ENCODE data around the gene GALC.
"Not testable (repeated sequence)": the region's sequence is repeated elsewhere in the genome, so short reads cannot be mapped to it uniquely, and the experiment has no call there.

Gene GALC

GRCh38 chr14:87992718-87993628 is at the start of gene GALC:
TSS of gene GALC (minus strand) at chr14:87993182. CDS start at chr14:87993164, 18 bp downstream.
- peak; percentile 93 to 95 for DNase-seq (ENCODE audit: low read depth in 2 of 2)

GRCh38 chr14:88040146-88040545 is 47.2 kb upstream of the GALC start:
- DNase-seq (ENCODE audit: low read depth in 2 of 2) = no peak

- no peak for DNase-seq (ENCODE audit: low read depth in 2 of 2)
Observed at GRCh38 chr14:88039197-88039596, 46.2 kb upstream of the GALC start.

DNA sequence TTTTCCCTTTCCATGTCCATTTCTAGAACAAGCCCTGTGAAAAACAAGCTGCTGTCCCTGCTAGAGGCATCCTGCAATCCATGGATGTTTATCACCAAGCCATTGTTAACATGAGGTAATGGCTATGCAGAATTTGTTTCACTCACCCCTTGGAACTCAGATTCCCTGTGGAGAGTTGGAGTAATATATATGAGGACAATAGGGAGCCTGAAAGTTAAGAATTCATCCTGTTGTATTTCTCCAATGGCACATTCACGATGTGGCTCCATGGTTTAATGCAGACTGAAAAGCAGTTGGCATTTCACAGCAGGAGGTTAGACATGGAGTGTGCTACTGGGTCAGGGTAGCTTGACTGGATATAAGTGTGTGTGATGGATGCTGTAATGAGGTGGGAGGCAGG is 44.3 kb upstream of the GALC start:
- no peak for DNase-seq (ENCODE audit: low read depth in 2 of 2)

GRCh38 chr14:88036422-88036821 is 43.4 kb upstream of the GALC start:
- no peak for DNase-seq (ENCODE audit: low read depth in 2 of 2)

- DNase-seq (ENCODE audit: low read depth in 2 of 2) = no peak
Observed at GRCh38 chr14:88034076-88034475, 41.1 kb upstream of the GALC start.

- DNase-seq (ENCODE audit: low read depth in 2 of 2) = no peak
Observed at GRCh38 chr14:88032373-88032772, 39.4 kb upstream of the GALC start.

DNA sequence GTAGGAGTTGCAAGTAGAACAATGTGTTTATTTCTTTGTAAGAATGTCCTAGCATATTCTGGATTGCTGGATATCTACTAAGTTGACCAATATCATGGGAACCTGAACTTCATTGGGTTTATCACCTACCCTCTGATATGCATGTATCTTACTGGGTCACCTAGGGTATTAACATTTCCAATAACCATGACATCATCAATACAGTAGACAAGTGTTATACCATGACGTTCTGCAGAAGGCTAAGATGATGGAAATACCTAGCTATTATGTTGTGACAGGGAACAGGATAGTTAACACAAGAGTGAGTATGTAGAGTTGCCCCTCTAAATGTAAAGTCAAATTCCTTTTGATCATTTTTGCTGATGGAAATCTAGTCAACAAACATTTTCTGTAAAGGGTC is 37.9 kb upstream of the GALC start:
- no peak for DNase-seq (ENCODE audit: low read depth in 2 of 2)

DNA sequence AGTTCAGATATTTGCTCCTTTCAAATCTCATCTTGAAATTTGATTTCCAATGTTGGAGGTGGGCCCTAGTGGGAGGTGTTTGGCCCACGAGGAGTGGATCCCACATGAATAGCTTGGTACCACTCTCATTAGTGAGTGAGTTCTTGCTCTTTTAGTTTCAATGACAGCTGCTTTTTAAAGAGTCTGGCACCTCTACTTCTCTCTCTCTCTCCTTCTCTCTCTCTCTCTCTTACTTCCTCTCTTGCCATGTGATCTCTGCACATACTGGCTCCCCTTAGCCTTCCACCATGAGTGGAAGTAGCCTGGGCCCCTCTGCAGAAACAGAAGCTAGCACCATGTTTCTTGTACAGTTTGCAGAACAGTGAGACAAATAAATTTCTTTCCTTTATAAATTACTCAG is 37.1 kb upstream of the GALC start:
- DNase-seq (ENCODE audit: low read depth in 2 of 2) = no peak

GRCh38 chr14:88029500-88029899 is 36.5 kb upstream of the GALC start:
- no peak for DNase-seq (ENCODE audit: low read depth in 2 of 2)

- DNase-seq (ENCODE audit: low read depth in 2 of 2) = no peak
Observed at GRCh38 chr14:88026890-88027289, 33.9 kb upstream of the GALC start.

DNA sequence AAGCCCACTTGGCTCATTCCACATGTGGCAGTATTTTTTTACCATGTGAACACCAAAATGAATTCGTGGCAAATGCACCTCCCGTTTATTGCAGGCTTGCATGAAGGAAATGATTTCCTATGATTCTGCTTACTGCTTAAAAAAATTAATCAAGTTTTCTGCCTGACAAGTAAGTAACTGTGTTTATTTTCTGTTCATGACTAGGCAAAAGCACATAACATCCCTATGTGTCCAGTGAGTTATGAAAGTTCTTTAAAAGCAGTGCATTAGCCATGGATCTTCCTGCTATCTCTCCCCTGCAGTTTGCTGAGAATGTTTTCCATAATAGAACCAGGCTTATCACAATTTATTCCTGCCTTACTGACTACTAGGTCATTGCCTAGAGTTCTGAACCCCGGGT is 32.3 kb upstream of the GALC start:
- no peak for DNase-seq (ENCODE audit: low read depth in 2 of 2)

DNA sequence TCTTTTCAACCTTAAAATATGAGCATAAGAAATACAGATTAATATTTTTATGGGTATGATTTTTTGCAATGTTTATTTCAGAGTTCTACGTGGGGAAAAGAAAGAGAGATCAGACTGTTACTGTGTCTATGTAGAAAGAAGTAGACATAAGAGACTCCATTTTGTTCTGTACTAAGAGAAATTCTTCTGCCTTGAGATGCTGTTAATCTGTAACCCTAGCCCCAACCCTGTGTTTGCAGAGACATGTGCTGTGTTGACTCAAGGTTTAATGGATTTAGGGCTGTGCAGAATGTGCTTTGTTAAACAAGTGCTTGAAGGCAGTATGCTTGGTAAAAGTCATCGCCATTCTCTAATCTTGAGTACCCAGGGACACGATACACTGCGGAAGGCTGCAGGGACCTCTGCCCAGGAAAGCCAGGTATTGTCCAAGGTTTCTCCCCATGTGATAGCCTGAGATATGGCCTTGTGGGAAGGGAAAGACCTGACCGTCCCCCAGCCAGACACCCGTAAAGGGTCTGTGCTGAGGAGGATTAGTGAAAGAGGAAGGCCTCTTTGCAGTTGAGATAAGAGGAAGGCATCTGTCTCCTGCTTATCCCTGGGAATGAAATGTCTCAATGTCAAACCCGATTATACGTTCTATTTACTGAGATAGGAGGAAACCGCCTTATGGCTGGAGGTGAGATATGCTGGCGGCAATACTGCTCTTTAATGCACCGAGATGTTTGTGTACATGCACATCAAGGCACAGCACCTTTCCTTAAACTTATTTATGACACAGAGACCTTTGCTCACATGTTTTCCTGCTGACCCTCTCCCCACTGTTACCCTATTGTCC is 31.5 kb upstream of the GALC start:
- not testable (repeated sequence) for DNase-seq (ENCODE audit: low read depth in 2 of 2)

DNA sequence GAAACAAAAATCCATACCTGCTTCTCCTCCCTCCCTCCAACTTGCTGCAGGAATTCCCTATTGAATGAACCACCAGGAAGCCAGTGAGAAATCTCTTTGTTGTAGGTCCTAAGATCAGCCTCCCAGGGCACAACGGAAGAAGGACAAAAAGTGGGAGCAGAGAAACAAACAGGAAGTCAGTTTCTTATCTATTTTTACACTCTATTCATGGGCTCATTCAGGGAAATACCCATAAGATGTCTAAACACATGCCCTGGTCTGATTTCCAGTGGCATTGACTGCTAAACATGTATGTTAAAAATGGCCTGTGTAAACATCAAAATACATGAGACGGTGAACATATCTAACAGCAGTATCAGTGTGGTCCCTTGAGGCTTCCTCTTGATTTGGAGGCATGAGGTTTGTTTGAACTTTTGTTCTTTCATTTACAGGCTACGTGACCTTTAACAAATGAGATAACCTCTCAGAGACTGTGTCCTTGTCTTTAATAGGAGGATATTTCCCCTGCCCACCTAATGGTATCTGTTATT is 30.7 kb upstream of the GALC start:
- no peak for DNase-seq (ENCODE audit: low read depth in 2 of 2)

DNA sequence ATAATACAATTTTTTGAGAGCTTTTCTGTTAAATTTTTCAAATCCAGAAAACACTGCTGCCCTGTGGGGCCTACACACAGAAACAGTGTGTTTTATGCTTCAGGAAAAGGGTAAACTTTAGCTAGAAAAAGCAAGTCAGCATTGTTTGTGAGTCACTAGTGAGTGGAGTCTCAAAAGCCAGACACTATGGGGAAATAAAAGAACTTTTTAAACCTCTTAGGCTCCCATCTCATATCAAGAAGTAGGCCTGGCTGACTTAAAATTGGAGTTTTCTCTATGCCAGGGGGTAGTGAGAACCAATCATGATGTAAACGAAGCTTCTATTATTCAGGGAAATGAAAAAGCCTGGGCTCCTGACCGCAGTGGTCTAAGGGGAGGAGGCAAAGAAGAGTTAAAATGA is 24.6 kb upstream of the GALC start:
- DNase-seq (ENCODE audit: low read depth in 2 of 2) = no peak

GRCh38 chr14:88016768-88017167 is 23.8 kb upstream of the GALC start:
- no peak for DNase-seq (ENCODE audit: low read depth in 2 of 2)

- DNase-seq (ENCODE audit: low read depth in 2 of 2) = no peak
Observed at GRCh38 chr14:88013750-88014349, 20.9 kb upstream of the GALC start.

GRCh38 chr14:88012495-88012894 is 19.5 kb upstream of the GALC start:
- no peak for DNase-seq (ENCODE audit: low read depth in 2 of 2)

DNA sequence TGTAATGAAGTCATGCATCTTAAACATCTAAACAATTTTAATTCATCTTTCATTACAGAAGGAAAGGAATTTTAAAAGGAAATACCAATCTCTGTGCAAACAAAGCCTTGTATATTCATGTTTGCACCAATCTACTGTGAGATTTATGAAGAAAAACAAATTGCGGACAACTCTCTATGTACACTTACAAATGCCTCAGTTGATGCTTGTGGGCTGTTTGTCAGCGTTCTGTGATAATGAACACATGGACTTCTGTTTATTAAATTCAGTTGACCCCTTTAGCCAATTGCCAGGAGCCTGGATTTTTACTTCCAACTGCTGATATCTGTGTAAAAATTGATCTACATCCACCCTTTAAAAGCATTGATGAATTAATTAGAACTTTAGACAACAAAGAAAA is 17.3 kb upstream of the GALC start:
- no peak for DNase-seq (ENCODE audit: low read depth in 2 of 2)

- no peak for DNase-seq (ENCODE audit: low read depth in 2 of 2)
Observed at GRCh38 chr14:88009486-88009885, 16.5 kb upstream of the GALC start.

- DNase-seq (ENCODE audit: low read depth in 2 of 2) = no peak
Observed at GRCh38 chr14:88008039-88008742, 15.2 kb upstream of the GALC start.

DNA sequence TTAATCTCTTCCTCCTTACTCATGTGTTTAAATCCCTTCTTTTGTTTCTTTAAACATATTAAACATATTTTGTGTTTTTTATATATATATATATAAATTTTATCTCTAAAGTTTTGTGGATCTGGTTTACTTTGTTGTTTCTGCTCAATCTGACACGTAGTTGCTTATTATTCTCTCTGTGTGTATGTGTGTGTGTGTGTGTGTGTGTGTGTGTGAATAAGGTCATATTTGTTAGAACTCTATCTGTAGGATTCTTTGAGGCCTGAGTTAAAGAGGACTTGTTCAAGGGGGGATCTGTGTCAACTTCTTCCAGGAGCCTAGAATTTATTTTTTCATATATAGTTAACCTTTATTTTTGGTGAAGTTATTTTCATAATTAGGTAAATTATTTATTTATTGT is 14.6 kb upstream of the GALC start:
- no peak for DNase-seq (ENCODE audit: low read depth in 2 of 2)

Data from stimulated activated CD8-positive, alpha-beta memory T cell treated with anti-CD3 and anti-CD28 coated beads, Interleukin-2, amount 100 ng/mL, for 48 hours (primary cell).